Measurements from ENCODE around the gene FAM204A.

- TF ChIP-seq KDM5B (CRISPR knock-in tag; IDR thresholded peaks at IDR 0.05; ENCODE audit: borderline replicate concordance) (no peak), IRF9 (CRISPR knock-in tag; IDR thresholded peaks at IDR 0.05; ENCODE audit: borderline replicate concordance) (no peak), ZNF343 (CRISPR knock-in tag; IDR thresholded peaks at IDR 0.05) (no peak), ZNF407 (CRISPR knock-in tag; IDR thresholded peaks at IDR 0.05; ENCODE audit: not compliant biosample characterization) (no peak), CTCF (CRISPR knock-in tag; IDR thresholded peaks at IDR 0.05) (no peak), GLMP (CRISPR knock-in tag; IDR thresholded peaks at IDR 0.05; ENCODE audit: borderline replicate concordance) (no peak), ZBTB34 (CRISPR knock-in tag; IDR thresholded peaks at IDR 0.05) (no peak), SRF (IDR thresholded peaks at IDR 0.05; ENCODE audit: low read depth, low read length) (no peak), HOXA7 (CRISPR knock-in tag; IDR thresholded peaks at IDR 0.05) (no peak)
Measured at GRCh38 chr10:118310822-118311221, 31.3 kb downstream of the FAM204A start.
